Left ventricle myocardium inferior (tissue), 1 donor: ENCODE results near the gene CALCOCO1. TPM values are rescaled to one million over a fixed set of nuclear protein-coding genes. Genes with fewer than 3 reads are reported as not detected.
A peak's percentile ranks its signal among the peaks of the same experiment; 100 is the strongest.

Source experiments
- DNase-seq: peaks from one replicate; pipeline ENCODE4 v3.0.0-alpha.2; 2020
- H3K27ac ChIP-seq: fragments of 200-600 bp; replicated peaks from 2 replicates; pipeline ENCODE4 v1.8.0; 2021
- H3K27me3 ChIP-seq: fragments of 200-600 bp; 2 replicates; pipeline ENCODE4 v1.8.0; 2021; ENCODE audit warnings: low read depth
- H3K36me3 ChIP-seq: fragments of 200-600 bp; 2 replicates; pipeline ENCODE4 v1.8.0; 2021
- H3K4me1 ChIP-seq: fragments of 200-600 bp; 2 replicates; pipeline ENCODE4 v1.8.0; 2021
- H3K4me3 ChIP-seq: fragments of 200-600 bp; 2 replicates; pipeline ENCODE4 v1.8.0; 2021; ENCODE audit warnings: mild to moderate bottlenecking, moderate library complexity
- H3K9me3 ChIP-seq: fragments of 200-600 bp; replicated peaks from 2 replicates; pipeline ENCODE4 v1.8.0; 2021
- CTCF ChIP-seq: fragments of 200-600 bp; IDR thresholded peaks from 2 replicates; pipeline ENCODE4 v1.8.0; 2021; ENCODE audit warnings: antibody characterized with exemption, mild to moderate bottlenecking, borderline replicate concordance
- intact Hi-C: fragments of 100-400 bp; cut with micrococcal nuclease; formaldehyde crosslinking; loops from one replicate; pipeline ENCODE4 v1.11.0; 2022
- total RNA-seq: library from RNA; stranded (reverse); fragmentation: NEBNext Ultra II Directional; extraction: Animal tissue kit (Norgen Biotek cat#: 25700); gene quantifications from one replicate; pipeline ENCODE4 v1.2.1, GENCODE V29; 2021
- donor health status: DM: no; HTN: yes; CAD: no; lungs with severe emphysema.

CALCOCO1 gene
- total RNA-seq, 1 donor from 2014 or later, result 201 TPM

- Histone ChIP-seq H3K27ac (no peak overlapping the region), H3K27me3 (peaks cover 90% of the 10 kb centered on the region), H3K9me3 (no peaks in the 10 kb centered on the region), H3K4me1 (peaks cover 36% of the 10 kb centered on the region), H3K36me3 (no peaks in the 10 kb centered on the region), H3K4me3 (peak overlapping the region; percentile 54)
- TF ChIP-seq CTCF, result no peak
- intact Hi-C loops, result no loop called here
- DNase-seq, result no peak
These were observed 12.2 kb upstream of the CALCOCO1 start for GRCh38 chr12:53739214-53740129.

DNA sequence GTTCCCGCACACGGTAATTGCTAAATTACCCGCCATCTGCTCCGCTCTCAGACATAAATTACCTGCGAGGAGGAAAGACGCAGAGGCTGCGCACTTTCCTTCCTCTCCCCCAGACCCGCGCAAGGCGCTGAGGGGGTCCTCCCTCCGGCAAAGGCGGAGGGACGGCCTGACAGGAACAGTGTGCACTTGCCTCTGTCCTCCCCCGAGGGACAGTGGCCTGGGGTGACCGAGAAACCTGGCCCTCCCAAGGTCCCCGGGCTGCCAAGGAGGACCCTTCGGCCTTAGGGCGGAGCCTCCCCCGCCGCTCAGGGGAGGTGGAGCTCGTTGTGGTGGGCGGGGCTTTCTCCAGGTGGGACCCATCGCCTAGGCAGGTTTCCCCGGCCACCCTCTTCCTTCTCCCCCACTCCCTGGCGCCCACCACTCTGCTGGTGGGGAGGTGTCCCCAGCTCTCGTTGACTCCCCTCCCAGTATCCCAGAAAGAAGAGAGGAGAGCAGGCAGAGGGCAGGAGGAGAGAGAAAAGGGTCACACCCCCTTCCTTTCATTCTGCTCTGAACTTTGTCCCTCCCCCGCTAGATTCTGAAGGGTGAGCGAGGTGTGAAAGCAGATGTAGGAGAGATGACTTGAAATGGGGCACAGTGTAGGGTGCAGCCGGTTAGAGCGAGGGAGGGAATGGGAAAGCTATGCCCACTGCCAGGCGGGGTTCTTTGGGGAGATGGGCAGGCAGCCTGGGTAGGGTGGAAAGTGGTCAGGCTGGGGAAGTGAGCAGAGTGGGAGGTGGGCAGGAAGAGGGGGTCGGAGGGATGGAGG, 11.4 kb upstream of the CALCOCO1 start:
- Histone ChIP-seq H3K9me3 (no peaks in the 10 kb centered on the region), H3K36me3 (no peaks in the 10 kb centered on the region), H3K4me3 (peak overlapping the region; percentile 15), H3K27me3 (peaks cover 83% of the 10 kb centered on the region), H3K4me1 (peaks cover 36% of the 10 kb centered on the region), H3K27ac (no peak overlapping the region)
- DNase-seq, result no peak
- TF ChIP-seq CTCF, result no peak
- intact Hi-C loops, result no loop called here

- no peak overlapping the region for H3K27ac ChIP-seq
- peaks cover 78% of the 10 kb centered on the region for H3K27me3 ChIP-seq
- no peak for DNase-seq
- no peaks in the 10 kb centered on the region for H3K36me3 ChIP-seq
- no peak for TF ChIP-seq CTCF
- peaks cover 32% of the 10 kb centered on the region for H3K4me1 ChIP-seq
- no peak overlapping the region for H3K4me3 ChIP-seq
- no peaks in the 10 kb centered on the region for H3K9me3 ChIP-seq
- intact Hi-C loops, result no loop called here
These were observed 10.7 kb upstream of the CALCOCO1 start for GRCh38 chr12:53737951-53738405.

DNA sequence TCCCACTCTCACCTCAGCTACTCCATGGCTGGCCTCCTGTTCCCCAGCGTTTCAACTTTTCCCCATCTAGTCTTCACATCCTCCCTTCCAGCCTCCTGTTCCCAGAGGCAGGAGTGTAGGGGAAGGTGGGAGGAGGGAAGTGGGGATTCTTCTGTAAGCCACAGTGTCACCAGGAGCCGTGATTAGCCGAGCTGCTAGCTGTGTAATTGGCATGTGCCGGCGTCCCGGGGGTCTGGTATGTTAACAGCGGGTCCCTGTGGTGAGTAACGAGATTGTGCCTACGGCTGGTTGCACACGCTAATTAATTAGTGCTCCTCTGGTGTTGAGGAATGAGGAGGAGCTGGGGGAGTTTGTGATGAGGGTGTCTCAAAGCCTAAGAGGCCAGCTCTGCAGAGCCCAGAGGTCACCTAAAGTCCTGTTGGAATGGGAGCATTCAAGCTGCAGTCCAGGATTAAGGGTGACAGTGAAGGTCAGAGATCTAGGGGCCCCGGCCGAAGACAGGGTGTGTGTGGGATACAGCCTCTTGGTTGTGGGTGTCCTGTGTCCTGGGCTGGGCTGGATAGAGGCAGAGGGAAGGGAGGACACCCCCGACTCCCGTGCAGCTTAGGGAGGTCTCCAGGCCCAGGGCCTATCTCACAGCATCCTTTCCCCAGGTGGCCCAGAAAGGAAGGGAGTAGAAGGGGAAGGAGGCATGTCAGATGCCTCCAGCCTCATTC, 10.0 kb upstream of the CALCOCO1 start:
- TF ChIP-seq CTCF, result no peak
- no peak for DNase-seq
- Histone ChIP-seq H3K9me3 (no peaks in the 10 kb centered on the region), H3K27ac (no peak overlapping the region), H3K4me3 (no peak overlapping the region), H3K27me3 (peaks cover 70% of the 10 kb centered on the region), H3K36me3 (no peaks in the 10 kb centered on the region), H3K4me1 (peaks cover 38% of the 10 kb centered on the region)
- intact Hi-C loops, result no loop called here

DNA sequence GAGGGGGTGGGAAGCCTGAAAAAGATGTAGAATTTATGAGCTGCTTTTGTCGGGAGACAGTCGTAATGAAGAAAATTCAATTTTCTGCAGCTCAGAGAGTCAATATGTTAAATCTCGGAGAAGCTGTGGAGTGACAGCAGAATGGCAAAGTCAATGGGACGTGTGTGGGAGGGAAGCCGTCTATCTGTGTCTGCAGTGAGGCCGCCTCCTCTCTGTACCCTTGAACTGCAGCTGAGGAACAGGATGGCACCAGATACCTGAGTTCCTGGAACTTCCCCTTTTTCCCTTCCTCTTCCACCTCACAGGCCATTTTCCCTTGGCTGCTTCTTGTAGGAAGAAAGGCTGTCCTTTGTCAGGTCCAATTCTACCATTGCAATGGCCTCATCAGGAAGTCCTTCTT, 9.3 kb upstream of the CALCOCO1 start:
- H3K4me3 ChIP-seq, result no peak overlapping the region
- H3K36me3 ChIP-seq, result no peaks in the 10 kb centered on the region
- no peak overlapping the region for H3K27ac ChIP-seq
- peaks cover 64% of the 10 kb centered on the region for H3K27me3 ChIP-seq
- no peaks in the 10 kb centered on the region for H3K9me3 ChIP-seq
- DNase-seq, result no peak
- intact Hi-C loops, result no loop called here
- H3K4me1 ChIP-seq, result peaks cover 40% of the 10 kb centered on the region
- no peak for TF ChIP-seq CTCF
